H1 (cell line): ENCODE results near the gene LTB4R.

ENCODE experiments used
- CTCF ChIP-seq, 3 experiments: IDR thresholded peaks; 1 replicate in 2 of 3; 2 replicates in 1 of 3; pipeline versions ENCODE4 v1.5.1 to v1.6.1; 2011; ENCODE audit warnings: low read length in 3 of 3, mild to moderate bottlenecking in 3 of 3, inconsistent platforms in 2 of 3, low read depth in 1 of 3, moderate library complexity in 1 of 3; ENCODE audit not compliant: insufficient read depth in 1 of 3; ENCODE audit errors: control extremely low read depth in 1 of 3
- GTF2F1 ChIP-seq: IDR thresholded peaks from 2 replicates; pipeline ENCODE4 v1.6.1; 2012; ENCODE audit warnings: low read depth, low read length, improper control_type of control experiment, borderline replicate concordance
- POLR2A ChIP-seq, 2 experiments: IDR thresholded peaks; 1 replicate in 1 of 2; 2 replicates in 1 of 2; pipeline ENCODE4 v1.6.1; 2011; ENCODE audit warnings: low read depth in 2 of 2, low read length in 2 of 2, mild to moderate bottlenecking in 2 of 2; ENCODE audit errors: control extremely low read depth in 1 of 2

- TF ChIP-seq POLR2A (IDR thresholded peaks at IDR 0.05; ENCODE audit: control extremely low read depth in 1 of 2, low read depth in 2 of 2, low read length in 2 of 2) (no peak), GTF2F1 (no peak), CTCF (IDR thresholded peaks at IDR 0.05; ENCODE audit: control extremely low read depth in 1 of 3, insufficient read depth in 1 of 3, low read depth in 1 of 3, low read length in 3 of 3) (peak; percentile 73 to 86 (median 76))
Measured at GRCh38 chr14:24307575-24308341, 3.5 kb upstream of the LTB4R start, which contains the start of gene CIDEB.
